HepG2 (cell line): ENCODE results near the gene PTCD3. TPM values are rescaled to one million over a fixed set of nuclear protein-coding genes. Genes with fewer than 3 reads are reported as not detected.

Source experiments
- ATAC-seq: fragments of 200-7000 bp; cut with Tn5 transposase; 3 replicates; pipeline ENCODE4 v1.9.1; 2020; ENCODE audit warnings: mild to moderate bottlenecking, moderate library complexity
- BruUV-seq: library from RNA; stranded (reverse); fragments of 400-500 nt; replicated peaks from 2 replicates; lab custom pipeline; 2021; lab: Mats Ljungman, UMichigan
- CTCF ChIA-PET: fragments of 300-600 bp; formaldehyde crosslinking; extraction: SDS; loops from one replicate; lab custom pipeline; 2021; ENCODE audit warnings: low total read pairs, inconsistent platforms, low intra/inter-chr PET ratio; lab: Yijun Ruan, JAX
- POLR2A ChIA-PET: fragments of 350-600 bp; sonication (Branson Sonifier 250); formaldehyde crosslinking; loops from one replicate; lab custom pipeline; 2020; ENCODE audit warnings: antibody characterized with exemption, inconsistent platforms; lab: Yijun Ruan, JAX
- DNase-seq: peaks from one replicate; pipeline ENCODE4 v3.0.0-alpha.2; 2015; ENCODE audit warnings: low spot score
- FAIRE-seq: peaks from 3 replicates; lab custom pipeline; 2011; peaks lifted over from hg19 to GRCh38; lab: Jason Lieb, UNC
- H2AFZ ChIP-seq: one replicate; pipeline ENCODE4 v1.6.1; 2011; ENCODE audit warnings: low read length, inconsistent platforms
- H3K27ac ChIP-seq: fragments of 300-600 bp; 3 replicates; pipeline ENCODE4 v1.8.0; 2011; ENCODE audit warnings: mixed run types, mild to moderate bottlenecking, mixed read lengths, low read length, inconsistent platforms; ENCODE audit not compliant: insufficient read depth; ENCODE audit errors: extremely low read length
- H3K27me3 ChIP-seq, 2 experiments: fragments of 200-600 bp in 1 of 2; 2 replicates in 1 of 2; 3 replicates in 1 of 2; pipeline versions ENCODE4 v1.6.0 to v1.8.0; 2011; ENCODE audit warnings: low read length in 2 of 2, mild to moderate bottlenecking in 2 of 2, moderate library complexity in 2 of 2, inconsistent platforms in 1 of 2; ENCODE audit not compliant: insufficient read depth in 2 of 2, control insufficient read depth in 1 of 2
- H3K36me3 ChIP-seq, 2 experiments: fragments of 200-600 bp in 1 of 2; replicated peaks in 1 of 2; 2 replicates in 1 of 2; 3 replicates in 1 of 2; pipeline versions ENCODE4 v1.5.1 to v1.8.0; 2011; ENCODE audit warnings: low read length in 2 of 2, inconsistent platforms in 1 of 2; ENCODE audit not compliant: insufficient read depth in 2 of 2, control insufficient read depth in 1 of 2
- H3K4me1 ChIP-seq: 2 replicates; pipeline ENCODE4 v1.5.1; 2012; ENCODE audit warnings: low read length, inconsistent platforms; ENCODE audit not compliant: insufficient read depth
- H3K4me2 ChIP-seq: 2 replicates; pipeline ENCODE4 v1.6.0; 2011; ENCODE audit warnings: low read depth, low read length, inconsistent platforms
- H3K4me3 ChIP-seq, 3 experiments: fragments of 200-600 bp in 1 of 3; sonication (generic), shearing (Covaris generic) in 1 of 3; replicated peaks in 1 of 3; 2 replicates each; pipeline ENCODE4 v1.5.1; 2011 to 2016; ENCODE audit warnings: low read length in 3 of 3, inconsistent platforms in 2 of 3, low read depth in 2 of 3, mild to moderate bottlenecking in 2 of 3, control low read depth in 1 of 3, mixed read lengths in 1 of 3; ENCODE audit not compliant: insufficient read depth in 1 of 3
- H3K79me2 ChIP-seq: one replicate; pipeline ENCODE4 v1.6.1; 2011; ENCODE audit warnings: low read length, inconsistent platforms; ENCODE audit not compliant: insufficient read depth
- H3K9ac ChIP-seq: 2 replicates; pipeline ENCODE4 v1.6.0; 2011; ENCODE audit warnings: mild to moderate bottlenecking, low read depth, low read length, inconsistent platforms; ENCODE audit not compliant: insufficient read depth
- H3K9me3 ChIP-seq: 2 replicates; pipeline ENCODE4 v1.5.1; 2012; ENCODE audit warnings: mild to moderate bottlenecking, low read length
- H4K20me1 ChIP-seq: 2 replicates; pipeline ENCODE4 v1.6.0; 2011; ENCODE audit warnings: inconsistent platforms, mild to moderate bottlenecking, low read length, moderate library complexity; ENCODE audit not compliant: insufficient read depth
- DRAP1 ChIP-seq: IDR thresholded peaks from 2 replicates; pipeline ENCODE4 v1.6.1; 2016; ENCODE audit warnings: missing genetic modification reagents, missing compliant biosample characterization
- GRHL1 ChIP-seq: sonication (generic); formaldehyde crosslinking; conservative IDR thresholded peaks from 2 replicates; pipeline ENCODE4 v1.8.0; 2022; ENCODE audit warnings: missing genetic modification reagents
- HMGXB4 ChIP-seq, 2 experiments: sonication (generic) in 1 of 2; formaldehyde crosslinking in 1 of 2; IDR thresholded peaks; 2 replicates each; pipeline versions ENCODE4 v1.4.0 to v1.6.1; 2018 to 2020; ENCODE audit warnings: missing genetic modification reagents in 2 of 2, borderline replicate concordance in 1 of 2, low read depth in 1 of 2, mild to moderate bottlenecking in 1 of 2, missing biosample characterization in 1 of 2
- MYC ChIP-seq: sonication (generic); formaldehyde crosslinking; IDR thresholded peaks from 2 replicates; pipeline ENCODE4 v1.9.0; 2021; ENCODE audit warnings: missing genetic modification reagents, borderline replicate concordance
- POLR2AphosphoS5 ChIP-seq: IDR thresholded peaks from 2 replicates; pipeline ENCODE4 v1.6.1; 2012; ENCODE audit warnings: low read depth, low read length
- RARG ChIP-seq: sonication (generic); formaldehyde crosslinking; IDR thresholded peaks from 2 replicates; pipeline ENCODE4 v1.4.0; 2020; ENCODE audit warnings: low read depth, mild to moderate bottlenecking, missing genetic modification reagents
- RBAK ChIP-seq: sonication (generic); formaldehyde crosslinking; IDR thresholded peaks from 2 replicates; pipeline ENCODE4 v1.5.1; 2020; ENCODE audit warnings: mild to moderate bottlenecking, missing genetic modification reagents
- RBM22 ChIP-seq: fragments of 200-400 bp; formaldehyde crosslinking; optimal IDR thresholded peaks from 2 replicates; pipeline ENCODE3; 2017; ENCODE audit warnings: mild to moderate bottlenecking, low read length, moderate library complexity
- UBTF ChIP-seq: sonication (generic); formaldehyde crosslinking; IDR thresholded peaks from 2 replicates; pipeline ENCODE4 v1.4.0; 2020; ENCODE audit warnings: mild to moderate bottlenecking, missing genetic modification reagents
- ZNF121 ChIP-seq: sonication (generic); formaldehyde crosslinking; IDR thresholded peaks from 2 replicates; pipeline ENCODE4 v1.5.0; 2020; ENCODE audit warnings: mild to moderate bottlenecking, missing genetic modification reagents
- ZNF414 ChIP-seq: sonication (generic); formaldehyde crosslinking; IDR thresholded peaks from 2 replicates; pipeline ENCODE4 v1.5.0; 2020; ENCODE audit warnings: missing genetic modification reagents
- ZNF496 ChIP-seq: sonication (generic); formaldehyde crosslinking; IDR thresholded peaks from 2 replicates; pipeline ENCODE4 v1.8.1; 2023; ENCODE audit warnings: mild to moderate bottlenecking, moderate library complexity, missing genetic modification reagents; ENCODE audit not compliant: insufficient replicate concordance
- ZNF660 ChIP-seq: sonication (generic); formaldehyde crosslinking; IDR thresholded peaks from 2 replicates; pipeline ENCODE4 v1.5.1; 2020; ENCODE audit warnings: mild to moderate bottlenecking, low read depth, missing genetic modification reagents, borderline replicate concordance
- WGBS: methylation state at CpG from one replicate; pipeline ENCODE4 v1.1.6; 2017; ENCODE audit warnings: low lambda C conversion rate; 5-methylcytosine and 5-hydroxymethylcytosine counted together
- in situ Hi-C: cut with HindIII; loops from 2 replicates; pipeline ENCODE4 v1.10.0; 2017; ENCODE audit warnings: low pct_unique_long_range_greater_than_20kb; ENCODE audit not compliant: extremely low pct_ligation_motif_present
- intact Hi-C: fragments of 100-400 bp; cut with micrococcal nuclease; formaldehyde crosslinking; loops from one replicate; pipeline ENCODE4 v1.10.0; 2022; ENCODE audit not compliant: unreplicated experiment
- polyA plus RNA-seq, 8 experiments: library from polyadenylated mRNA; depleted of rRNA in 3 of 8; stranded (reverse) in 7 of 8; unstranded in 1 of 8; fragments of >200 nt; fragmentation: Illumina TruSeq in 4 of 8; extraction: Trizol in 4 of 8; gene quantifications; 2 replicates each; pipeline versions ENCODE4 v1.2.1 to v1.2.3, GENCODE V29; 2011 to 2016; ENCODE audit warnings: low read depth in 4 of 8, missing spikeins in 1 of 8, mixed read lengths in 1 of 8; ENCODE audit not compliant: insufficient read depth in 1 of 8
- total RNA-seq, 5 experiments: library from RNA; depleted of rRNA; stranded (reverse); fragments of >200 nt; fragmentation: Illumina TruSeq; extraction: Trizol; gene quantifications; 2 replicates each; pipeline ENCODE4 v1.2.3, GENCODE V29; 2016; ENCODE audit warnings: low read depth in 1 of 5

PTCD3 gene
- total and polyA plus RNA-seq, 2 of the 13 experiments (the other 11 are each of a cell fraction or from before 2014, with no cell fraction given), result 124 to 309 TPM

- no peak for TF ChIP-seq GRHL1 (CRISPR knock-in tag)
- no peak for TF ChIP-seq DRAP1 (CRISPR knock-in tag)
- TF ChIP-seq ZNF660 (CRISPR knock-in tag), result no peak
Observed at GRCh38 chr2:86136141-86136540, 30.1 kb downstream of the PTCD3 start (continued).

- FAIRE-seq (no peak), ATAC-seq (no peak), DNase-seq (no peak)
- no peak overlapping the region for H2AFZ ChIP-seq
- peaks cover 20% of the 10 kb centered on the region for H3K4me1 ChIP-seq
- H3K9ac ChIP-seq, result no peak overlapping the region
- WGBS, result 94% methylated on average over 7 of the region's 7 CpGs
- H3K79me2 ChIP-seq, result no peaks in the 10 kb centered on the region
- in situ Hi-C loops (no loop called here), intact Hi-C loops (no loop called here)
- BruUV-seq, result no TSS peak
- no peaks in the 10 kb centered on the region for H4K20me1 ChIP-seq
- H3K4me2 ChIP-seq, result no peak overlapping the region
- H3K27me3 ChIP-seq, result no peaks in the 10 kb centered on the region
- POLR2A ChIA-PET, result interaction anchor here (1.3 to 2.0 kb wide), 2 partner anchors 33 to 56 kb away, joined by 4 to 5 read pairs; partner anchors contain the start of genes IMMT, POLR1A and PTCD3
- H3K36me3 ChIP-seq, result peaks cover 39 to 74% of the 10 kb centered on the region in 2 experiments
- no peak overlapping the region for H3K27ac ChIP-seq
- H3K9me3 ChIP-seq, result no peaks in the 10 kb centered on the region
- CTCF ChIA-PET, result no interaction called here
- no peak overlapping the region for H3K4me3 ChIP-seq
- TF ChIP-seq ZNF414 (CRISPR knock-in tag) (no peak), RBM22 (peak; percentile 4), MYC (CRISPR knock-in tag) (no peak), POLR2AphosphoS5 (no peak; the same call in 1 of the 2 replicates), HMGXB4 (CRISPR knock-in tag; IDR thresholded peaks at IDR 0.05; ENCODE audit: borderline replicate concordance in 1 of 2, low read depth in 1 of 2) (no peak), UBTF (CRISPR knock-in tag) (no peak), ZNF496 (no peak), RBAK (CRISPR knock-in tag) (no peak), ZNF121 (CRISPR knock-in tag) (peak; percentile 81), RARG (CRISPR knock-in tag) (no peak)
Observed at GRCh38 chr2:86138736-86139625, 32.9 kb downstream of the PTCD3 start.
